Astrocyte (in vitro differentiated cells and primary cell): Measurements from ENCODE around the gene AQP4. TPM values are rescaled to one million over a fixed set of nuclear protein-coding genes. Genes with fewer than 3 reads are reported as not detected.

Experiments used
- DNase-seq: peaks from one replicate; pipeline ENCODE4 v3.0.0-alpha.2; 2010; ENCODE audit warnings: low read depth
- FAIRE-seq: peaks from 2 replicates; lab custom pipeline; 2011; peaks lifted over from hg19 to GRCh38; lab: Jason Lieb, UNC
- H2AFZ ChIP-seq: 2 replicates; pipeline ENCODE4 v1.6.0; 2012; ENCODE audit warnings: low read depth, low read length, inconsistent platforms
- H3K27ac ChIP-seq: 2 replicates; pipeline ENCODE4 v1.5.1; 2011; ENCODE audit warnings: low read depth, low read length, inconsistent platforms
- H3K27me3 ChIP-seq: 2 replicates; pipeline ENCODE4 v1.6.0; 2011; ENCODE audit warnings: low read length, inconsistent platforms; ENCODE audit not compliant: insufficient read depth
- H3K36me3 ChIP-seq: 2 replicates; pipeline ENCODE4 v1.5.1; 2011; ENCODE audit warnings: low read length, inconsistent platforms; ENCODE audit not compliant: insufficient read depth
- H3K4me1 ChIP-seq: 2 replicates; pipeline ENCODE4 v1.5.1; 2011; ENCODE audit warnings: low read length, inconsistent platforms; ENCODE audit not compliant: insufficient read depth
- H3K4me2 ChIP-seq: 2 replicates; pipeline ENCODE4 v1.6.0; 2012; ENCODE audit warnings: low read length, inconsistent platforms
- H3K4me3 ChIP-seq: 2 replicates; pipeline ENCODE4 v1.5.1; 2011; ENCODE audit warnings: low read depth, mild to moderate bottlenecking, low read length, inconsistent platforms; ENCODE audit not compliant: insufficient read depth
- H3K79me2 ChIP-seq: 2 replicates; pipeline ENCODE4 v1.6.0; 2012; ENCODE audit warnings: mild to moderate bottlenecking, low read length, inconsistent platforms; ENCODE audit not compliant: insufficient read depth
- H3K9ac ChIP-seq: 2 replicates; pipeline ENCODE4 v1.6.0; 2012; ENCODE audit warnings: mild to moderate bottlenecking, low read length, inconsistent platforms
- H3K9me3 ChIP-seq: 2 replicates; pipeline ENCODE4 v1.5.1; 2012; ENCODE audit warnings: low read depth, mild to moderate bottlenecking, low read length, inconsistent platforms; ENCODE audit not compliant: insufficient read depth
- H4K20me1 ChIP-seq: 2 replicates; pipeline ENCODE4 v1.6.0; 2012; ENCODE audit warnings: low read length, inconsistent platforms; ENCODE audit not compliant: insufficient read depth
- H3K27ac Mint-ChIP-seq: one replicate; pipeline ENCODE4 v1.8.0; 2021; ENCODE audit warnings: mild to moderate bottlenecking, mixed read lengths; ENCODE audit not compliant: unreplicated experiment
- H3K27me3 Mint-ChIP-seq: one replicate; pipeline ENCODE4 v1.8.0; 2021; ENCODE audit warnings: low read depth, mixed read lengths; ENCODE audit not compliant: unreplicated experiment
- H3K36me3 Mint-ChIP-seq: one replicate; pipeline ENCODE4 v1.8.0; 2021; ENCODE audit warnings: low read depth, mixed read lengths; ENCODE audit not compliant: unreplicated experiment
- H3K4me1 Mint-ChIP-seq: one replicate; pipeline ENCODE4 v1.8.0; 2021; ENCODE audit warnings: low read depth, mixed read lengths; ENCODE audit not compliant: unreplicated experiment
- H3K4me3 Mint-ChIP-seq: one replicate; pipeline ENCODE4 v1.8.0; 2021; ENCODE audit warnings: mild to moderate bottlenecking, moderate library complexity, mixed read lengths; ENCODE audit not compliant: unreplicated experiment
- H3K9me3 Mint-ChIP-seq: one replicate; pipeline ENCODE4 v1.8.0; 2021; ENCODE audit warnings: mild to moderate bottlenecking, mixed read lengths; ENCODE audit not compliant: unreplicated experiment
- EZH2 ChIP-seq: IDR thresholded peaks from 2 replicates; pipeline ENCODE4 v1.6.1; 2012; ENCODE audit warnings: mild to moderate bottlenecking, low read length, inconsistent platforms; ENCODE audit not compliant: insufficient read depth
- total RNA-seq: library from RNA; stranded (reverse); gene quantifications from 2 replicates; pipeline ENCODE4 v1.2.1, GENCODE V29; 2021
- TF ChIP-seq, protein P1 (sequence below): IDR thresholded peaks from 2 replicates; pipeline ENCODE4 v1.5.1; 2011; ENCODE audit warnings: low read depth, mild to moderate bottlenecking, inconsistent platforms, low read length, moderate library complexity; ENCODE audit not compliant: insufficient read depth

AQP4 gene
- total RNA-seq, 1 donor from 2014 or later: not detected

GRCh38 chr18:26827581-26827980 lies 37.9 kb downstream of the AQP4 start:
- Mint-ChIP-seq H3K4me3 (no peak overlapping the region), H3K36me3 (no peaks in the 10 kb centered on the region), H3K9me3 (peaks cover 5% of the 10 kb centered on the region), H3K4me1 (no peaks in the 10 kb centered on the region), H3K27ac (no peak overlapping the region), H3K27me3 (peaks cover 12% of the 10 kb centered on the region)
- H2AFZ ChIP-seq: no peak overlapping the region
- H3K4me3 ChIP-seq: no peak overlapping the region
- DNase-seq: no peak
- no peak for FAIRE-seq
- H3K27ac ChIP-seq: no peak overlapping the region
- H4K20me1 ChIP-seq: no peaks in the 10 kb centered on the region
- no peaks in the 10 kb centered on the region for H3K79me2 ChIP-seq
- H3K27me3 ChIP-seq: no peaks in the 10 kb centered on the region
- TF ChIP-seq, protein P1, sequence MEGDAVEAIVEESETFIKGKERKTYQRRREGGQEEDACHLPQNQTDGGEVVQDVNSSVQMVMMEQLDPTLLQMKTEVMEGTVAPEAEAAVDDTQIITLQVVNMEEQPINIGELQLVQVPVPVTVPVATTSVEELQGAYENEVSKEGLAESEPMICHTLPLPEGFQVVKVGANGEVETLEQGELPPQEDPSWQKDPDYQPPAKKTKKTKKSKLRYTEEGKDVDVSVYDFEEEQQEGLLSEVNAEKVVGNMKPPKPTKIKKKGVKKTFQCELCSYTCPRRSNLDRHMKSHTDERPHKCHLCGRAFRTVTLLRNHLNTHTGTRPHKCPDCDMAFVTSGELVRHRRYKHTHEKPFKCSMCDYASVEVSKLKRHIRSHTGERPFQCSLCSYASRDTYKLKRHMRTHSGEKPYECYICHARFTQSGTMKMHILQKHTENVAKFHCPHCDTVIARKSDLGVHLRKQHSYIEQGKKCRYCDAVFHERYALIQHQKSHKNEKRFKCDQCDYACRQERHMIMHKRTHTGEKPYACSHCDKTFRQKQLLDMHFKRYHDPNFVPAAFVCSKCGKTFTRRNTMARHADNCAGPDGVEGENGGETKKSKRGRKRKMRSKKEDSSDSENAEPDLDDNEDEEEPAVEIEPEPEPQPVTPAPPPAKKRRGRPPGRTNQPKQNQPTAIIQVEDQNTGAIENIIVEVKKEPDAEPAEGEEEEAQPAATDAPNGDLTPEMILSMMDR: no peak
- TF ChIP-seq EZH2: no peak
- no peak overlapping the region for H3K4me2 ChIP-seq
- H3K4me1 ChIP-seq: no peaks in the 10 kb centered on the region
- no peaks in the 10 kb centered on the region for H3K9me3 ChIP-seq
- H3K36me3 ChIP-seq: no peaks in the 10 kb centered on the region
- no peak overlapping the region for H3K9ac ChIP-seq

DNA sequence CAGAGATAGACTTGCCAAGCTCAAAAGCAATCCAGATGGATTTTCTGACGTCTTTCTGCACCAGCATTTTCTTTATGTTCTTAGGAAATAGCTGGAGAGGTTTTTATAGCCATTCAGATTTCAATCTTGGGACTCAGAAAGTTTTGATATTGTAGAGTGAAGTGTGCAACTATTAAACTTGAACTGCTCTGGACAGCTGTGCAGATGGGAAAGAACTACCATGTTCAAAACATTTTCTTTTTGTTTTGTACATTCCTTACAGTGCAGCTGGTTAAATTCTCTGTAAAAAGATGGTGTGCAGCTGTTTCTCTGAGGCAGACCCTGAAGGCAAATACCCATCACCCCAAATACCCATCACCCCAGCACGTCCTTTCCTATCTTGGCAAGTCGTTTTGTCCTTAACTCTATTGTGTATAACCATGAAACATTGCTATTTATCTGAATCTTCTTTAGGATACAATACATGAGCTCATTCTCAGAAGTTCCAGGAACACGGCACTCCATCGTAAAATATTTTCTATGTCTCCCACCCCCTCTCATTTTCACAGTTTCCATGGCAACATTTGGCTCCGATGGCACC lies 38.8 kb downstream of the AQP4 start:
- Mint-ChIP-seq H3K36me3 (no peaks in the 10 kb centered on the region), H3K27me3 (peaks cover 10% of the 10 kb centered on the region), H3K9me3 (peaks cover 5% of the 10 kb centered on the region), H3K4me3 (no peak overlapping the region), H3K27ac (no peak overlapping the region), H3K4me1 (no peaks in the 10 kb centered on the region)
- FAIRE-seq (no peak), DNase-seq (no peak)
- Histone ChIP-seq H3K9ac (no peak overlapping the region), H3K4me2 (no peak overlapping the region), H3K4me1 (no peaks in the 10 kb centered on the region), H3K9me3 (no peaks in the 10 kb centered on the region), H4K20me1 (no peaks in the 10 kb centered on the region), H2AFZ (no peak overlapping the region), H3K27ac (no peak overlapping the region), H3K4me3 (no peak overlapping the region), H3K79me2 (no peaks in the 10 kb centered on the region), H3K27me3 (no peaks in the 10 kb centered on the region), H3K36me3 (no peaks in the 10 kb centered on the region)
- no peak for TF ChIP-seq EZH2
- TF ChIP-seq, protein P1: no peak

DNA sequence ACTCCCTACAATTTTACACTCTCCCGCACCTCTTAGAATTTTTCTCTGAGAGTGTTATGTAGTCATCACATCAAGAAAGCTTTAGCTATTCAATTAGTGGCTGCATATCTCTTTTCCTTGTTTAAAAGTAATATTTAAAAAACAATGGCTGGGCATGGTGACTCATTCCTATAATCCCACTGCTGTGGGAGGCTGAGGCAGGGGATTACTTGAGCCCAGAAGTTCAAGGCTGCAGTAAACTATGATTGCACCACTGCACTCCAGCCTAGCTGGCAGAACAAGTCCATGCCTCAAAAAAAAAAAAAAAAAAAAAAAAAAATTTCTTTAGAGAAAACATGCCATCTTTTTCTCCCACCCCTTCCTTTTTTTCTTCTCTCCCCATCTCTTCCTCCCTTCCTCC lies 44.3 kb downstream of the AQP4 start:
- Mint-ChIP-seq H3K4me1 (no peaks in the 10 kb centered on the region), H3K27ac (no peak overlapping the region), H3K9me3 (peaks cover 12% of the 10 kb centered on the region), H3K27me3 (peaks cover 5% of the 10 kb centered on the region), H3K4me3 (no peak overlapping the region), H3K36me3 (peaks cover 2% of the 10 kb centered on the region)
- no peak overlapping the region for H3K4me2 ChIP-seq
- no peak overlapping the region for H3K9ac ChIP-seq
- H3K27me3 ChIP-seq: no peaks in the 10 kb centered on the region
- H3K9me3 ChIP-seq: peaks cover 2% of the 10 kb centered on the region
- no peak overlapping the region for H3K27ac ChIP-seq
- no peaks in the 10 kb centered on the region for H3K36me3 ChIP-seq
- DNase-seq (no peak), FAIRE-seq (no peak)
- H3K4me3 ChIP-seq: no peak overlapping the region
- no peak for TF ChIP-seq EZH2
- TF ChIP-seq, protein P1: no peak
- no peaks in the 10 kb centered on the region for H3K4me1 ChIP-seq
- no peaks in the 10 kb centered on the region for H3K79me2 ChIP-seq
- no peaks in the 10 kb centered on the region for H4K20me1 ChIP-seq
- H2AFZ ChIP-seq: no peak overlapping the region
